GM21825 (cell line): ENCODE measurements around the gene CCDC178.

ENCODE experiments used
- ATAC-seq: cut with Tn5 transposase; IDR thresholded peaks from one replicate; pipeline ENCODE4 v1.9.1; 2021; ENCODE audit warnings: mild to moderate bottlenecking, moderate library complexity; ENCODE audit not compliant: unreplicated experiment

CCDC178 gene

GRCh38 chr18:33135951-33136660, 304.4 kb downstream of the CCDC178 start:
- no peak for ATAC-seq

DNA sequence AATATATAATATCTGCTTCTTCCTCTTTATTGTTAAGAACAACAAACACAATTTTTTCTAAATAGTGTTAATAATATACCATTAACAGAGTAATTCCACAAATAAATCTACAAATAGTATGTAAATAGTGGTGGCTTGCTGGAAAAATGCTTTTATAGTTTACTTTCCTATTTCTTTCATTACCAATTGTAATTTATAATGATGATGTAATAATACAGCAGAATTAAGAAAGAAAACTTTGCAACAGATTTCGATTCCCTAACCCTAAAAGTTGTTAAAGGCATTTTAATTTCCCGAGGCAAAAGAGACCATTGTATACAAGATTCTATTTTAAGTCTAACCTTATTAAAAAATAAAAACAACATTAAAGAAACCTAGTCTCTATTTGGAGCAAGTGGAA, 307.9 kb downstream of the CCDC178 start:
- ATAC-seq: no peak

DNA sequence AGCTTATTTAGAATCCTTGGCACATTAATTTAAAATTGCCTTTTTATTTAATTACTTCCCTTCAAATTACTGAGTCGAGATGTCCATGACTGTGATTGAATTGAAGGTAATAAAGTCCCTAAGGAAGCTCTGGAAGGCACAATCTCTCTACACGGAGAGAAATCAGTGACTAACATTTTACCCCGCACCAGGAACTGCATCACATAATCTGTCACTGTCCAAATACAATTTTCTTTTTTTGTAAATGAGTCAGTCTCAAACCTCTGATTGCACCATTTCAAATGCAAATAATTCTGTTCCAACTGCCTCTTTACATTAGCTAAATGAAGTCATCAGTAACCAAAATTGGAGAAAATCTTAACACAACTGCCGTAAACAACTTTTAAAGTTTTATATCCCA, 311.9 kb downstream of the CCDC178 start:
- no peak for ATAC-seq

DNA sequence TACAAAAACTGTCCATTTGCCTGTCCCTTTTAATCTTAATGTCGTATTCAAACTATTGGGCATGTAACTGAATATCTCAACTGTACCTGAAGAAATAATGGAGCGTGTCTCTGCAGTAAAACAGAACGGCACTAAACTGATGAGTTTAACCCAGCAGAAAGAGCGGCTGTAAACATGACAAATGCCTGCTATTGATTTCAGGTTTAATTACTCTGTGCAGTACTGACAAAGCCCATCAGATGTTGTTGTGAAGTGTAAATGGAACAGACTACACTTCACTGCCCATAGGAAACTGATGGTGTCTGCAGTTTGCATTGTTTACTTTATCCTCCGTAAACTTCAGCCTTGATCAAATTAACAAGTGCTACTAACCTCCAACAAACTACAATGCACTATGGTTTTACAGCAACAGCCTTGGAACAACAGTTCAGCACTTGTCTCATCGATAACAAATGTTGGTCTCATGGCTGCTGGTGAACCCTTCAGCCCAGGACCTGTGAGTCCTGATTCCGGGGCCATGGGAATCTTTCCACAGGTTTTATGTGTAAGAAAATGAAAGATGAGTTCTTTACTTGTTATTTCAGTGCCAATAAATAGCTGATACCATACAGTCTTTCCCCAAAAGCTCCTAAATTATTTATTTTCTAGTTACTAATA, 316.5 kb downstream of the CCDC178 start:
- no peak for ATAC-seq

- no peak for ATAC-seq
These were observed 324.1 kb downstream of the CCDC178 start for GRCh38 chr18:33116376-33116775.

- ATAC-seq: no peak
These were observed 324.6 kb downstream of the CCDC178 start for GRCh38 chr18:33115917-33116316.

DNA sequence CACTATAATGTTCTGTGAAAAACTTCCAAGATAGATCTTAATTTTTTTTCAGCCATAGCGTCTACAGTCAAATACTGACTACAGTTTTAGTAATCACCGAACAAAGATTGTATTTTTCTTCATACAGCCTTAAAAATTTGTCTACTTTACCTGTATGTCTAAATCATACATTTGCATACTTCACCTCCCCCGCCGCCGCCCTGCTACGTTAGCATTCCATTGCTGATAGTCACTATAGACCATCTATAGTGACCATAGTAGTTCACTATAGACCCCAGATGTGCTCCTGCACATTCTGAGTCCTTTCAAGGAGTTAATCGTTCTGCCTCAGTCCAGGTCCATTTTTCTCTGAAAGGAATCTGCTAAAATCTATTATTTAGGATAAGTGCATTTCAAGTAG, 325.0 kb downstream of the CCDC178 start:
- no peak for ATAC-seq

DNA sequence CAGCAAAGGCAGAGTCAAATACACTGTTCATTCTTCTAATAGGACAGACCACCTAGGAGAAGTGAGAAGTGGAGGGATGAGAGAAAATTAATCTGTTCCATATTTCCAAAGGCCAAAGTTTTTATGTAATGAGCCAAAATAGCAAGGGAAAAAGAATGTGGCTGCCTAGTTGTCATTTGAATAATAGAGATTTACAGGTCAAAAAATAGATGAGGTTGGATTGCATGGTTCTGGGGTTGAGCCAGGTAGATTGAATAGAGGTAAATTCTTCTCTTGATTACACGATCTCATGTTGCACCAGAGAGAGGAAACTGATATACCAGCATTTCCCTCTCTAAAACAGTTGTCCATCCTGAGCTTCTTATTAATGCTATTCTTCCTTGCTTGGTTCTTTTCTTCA, 325.8 kb downstream of the CCDC178 start:
- no peak for ATAC-seq

GRCh38 chr18:33113416-33113815, 327.1 kb downstream of the CCDC178 start:
- ATAC-seq: no peak

DNA sequence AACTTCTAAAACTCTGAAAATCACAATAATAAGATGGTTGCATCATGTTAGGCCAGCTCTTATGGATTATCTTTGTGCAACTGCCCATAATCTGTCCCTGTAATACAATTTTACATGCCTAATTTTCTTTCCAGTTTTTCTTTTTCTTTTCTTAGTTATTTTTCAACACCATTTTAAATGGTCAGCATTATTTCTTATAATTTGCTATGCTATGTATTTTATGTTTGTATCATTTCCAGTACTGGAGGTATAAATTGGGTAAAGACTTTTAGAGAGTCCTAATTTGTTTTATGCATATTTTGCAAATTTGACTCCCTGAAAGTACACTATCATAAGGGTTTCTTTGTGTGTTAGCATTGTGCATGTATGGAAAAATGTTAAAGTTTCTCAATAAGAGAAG, 333.0 kb downstream of the CCDC178 start:
- no peak for ATAC-seq

- ATAC-seq: no peak
These were observed 339.2 kb downstream of the CCDC178 start for GRCh38 chr18:33101316-33101715.

DNA sequence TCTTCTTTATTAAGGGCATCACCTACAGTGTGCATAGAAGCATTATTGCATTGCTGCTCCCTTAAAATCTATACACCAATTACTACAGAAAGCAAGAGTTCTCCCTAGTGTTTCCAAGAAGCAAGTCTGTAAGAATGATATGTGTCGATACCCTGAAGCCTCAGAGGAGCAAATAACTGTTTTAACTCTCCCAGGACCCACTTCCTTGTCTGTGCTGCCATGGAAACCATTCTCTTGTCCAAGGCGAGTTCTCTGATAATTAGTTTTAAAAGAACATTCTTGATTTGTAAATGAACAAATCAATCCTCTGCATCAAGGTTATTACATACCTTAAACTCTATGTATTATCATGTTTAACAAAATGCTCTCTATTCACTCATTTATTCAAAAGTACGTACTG, 340.9 kb downstream of the CCDC178 start:
- ATAC-seq: no peak

DNA sequence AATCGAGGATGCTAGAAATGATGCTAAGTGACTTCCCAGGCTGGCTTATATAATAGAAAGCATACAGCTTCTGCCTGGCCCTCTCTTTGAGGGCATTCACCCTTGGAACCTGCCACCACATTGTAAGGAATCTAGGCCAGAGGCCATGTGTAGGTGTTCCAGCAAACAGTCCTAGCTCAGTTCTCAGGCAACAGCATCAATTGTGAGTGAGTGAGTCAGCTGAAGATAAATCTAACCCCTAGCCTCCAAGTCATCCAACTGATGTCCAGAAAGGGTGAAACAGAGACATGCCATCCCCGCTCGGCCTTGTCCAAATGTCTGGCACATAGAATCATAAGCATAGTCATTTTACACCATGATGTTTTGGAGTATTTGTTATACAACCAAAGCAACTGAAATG, 343.4 kb downstream of the CCDC178 start:
- ATAC-seq: no peak

GRCh38 chr18:33090461-33090860, 350.1 kb downstream of the CCDC178 start:
- no peak for ATAC-seq

GRCh38 chr18:33076601-33077000, 363.9 kb downstream of the CCDC178 start:
- no peak for ATAC-seq

- ATAC-seq: no peak
These were observed 366.4 kb downstream of the CCDC178 start for GRCh38 chr18:33074125-33074524.

DNA sequence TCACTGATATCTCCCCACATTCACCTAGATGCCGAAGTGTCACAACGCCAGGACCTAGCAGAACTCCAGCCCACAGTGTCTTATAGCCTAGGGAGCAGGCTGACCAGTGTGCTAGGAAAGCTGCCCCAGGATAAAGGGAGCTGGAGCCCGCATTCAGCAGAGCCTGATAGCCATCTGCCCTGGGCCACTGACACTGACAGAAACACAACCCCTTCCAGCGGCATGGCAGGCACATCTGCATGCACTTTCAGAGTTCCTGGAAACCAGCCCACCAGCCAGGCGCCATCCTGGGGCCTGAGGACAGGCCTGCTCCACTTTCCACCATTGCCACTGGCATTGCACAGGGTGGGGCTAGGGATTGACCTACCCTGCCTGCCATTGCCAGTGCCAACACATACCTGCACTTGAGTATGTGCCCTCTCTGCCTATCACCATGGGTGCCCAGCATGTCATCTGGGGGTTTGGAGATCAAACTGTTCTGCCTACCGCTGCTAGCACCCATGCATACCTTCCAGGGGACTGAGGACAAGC, 377.6 kb downstream of the CCDC178 start:
- ATAC-seq: no peak

GRCh38 chr18:33052886-33053285, 387.6 kb downstream of the CCDC178 start:
- no peak for ATAC-seq

- ATAC-seq: no peak
These were observed 389.1 kb downstream of the CCDC178 start for GRCh38 chr18:33051407-33051806.

DNA sequence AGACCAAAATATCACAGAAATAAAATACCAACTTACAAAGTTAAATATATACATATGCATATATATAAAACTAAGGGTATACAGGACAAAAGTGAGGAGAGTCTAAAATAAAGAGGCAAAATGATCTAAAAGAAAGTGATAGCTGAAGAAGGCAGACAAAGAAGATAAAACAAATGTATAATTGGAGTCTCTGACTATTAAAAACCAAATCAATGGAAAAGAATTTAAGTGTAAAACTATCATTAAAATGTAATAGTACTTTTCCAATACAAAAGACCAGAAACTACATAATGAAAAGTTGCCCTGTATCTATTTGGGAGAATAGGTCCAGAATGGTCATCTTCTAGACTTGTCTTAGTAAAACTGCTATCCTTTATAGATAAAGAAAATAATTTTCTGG, 400.3 kb downstream of the CCDC178 start:
- no peak for ATAC-seq

DNA sequence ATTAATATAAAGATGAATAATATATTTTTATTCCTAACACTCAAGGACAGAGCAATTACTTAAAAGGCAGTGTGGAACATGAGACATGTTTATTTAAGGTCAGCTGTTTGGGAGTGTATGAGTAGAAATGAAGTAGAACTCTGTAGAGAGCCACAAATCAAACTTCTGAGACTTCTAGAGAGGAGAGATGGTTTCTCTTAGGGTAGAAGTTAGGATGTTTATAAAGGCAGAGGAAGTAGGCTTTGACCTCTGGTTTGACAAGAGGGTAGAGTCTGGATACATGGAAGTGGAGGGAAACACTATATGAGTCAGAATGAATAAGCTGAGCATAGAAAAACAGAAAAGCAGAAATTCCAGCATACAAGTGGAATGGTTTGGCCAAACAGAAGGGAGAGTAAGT, 405.6 kb downstream of the CCDC178 start:
- no peak for ATAC-seq

DNA sequence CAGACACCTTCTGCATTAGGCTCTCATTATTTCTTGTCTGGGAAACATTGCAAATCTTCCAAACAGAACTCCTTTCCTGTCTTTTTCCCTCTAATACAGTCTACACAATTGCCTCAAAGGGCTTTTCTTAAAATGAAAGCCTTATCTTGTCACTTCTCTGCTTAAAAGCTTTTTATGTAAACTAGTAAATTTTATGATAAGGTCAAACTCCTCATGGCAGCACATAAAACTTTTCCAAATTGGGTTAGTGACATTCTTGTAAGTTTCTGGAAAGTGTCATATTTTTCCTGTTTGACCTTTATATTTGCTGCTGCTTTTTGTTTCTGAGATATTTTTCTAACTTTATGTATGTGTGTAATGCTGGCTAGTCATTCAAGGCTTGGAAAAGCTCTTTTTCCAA, 406.3 kb downstream of the CCDC178 start:
- no peak for ATAC-seq

GRCh38 chr18:33022370-33022769, 418.2 kb downstream of the CCDC178 start:
- no peak for ATAC-seq
